Subcutaneous adipose tissue (tissue), 4 donors: Measurements from ENCODE around the gene ZNF692. TPM values are rescaled to one million over a fixed set of nuclear protein-coding genes. Genes with fewer than 3 reads are reported as not detected.

ENCODE experiments used
- total RNA-seq, 4 donors: library from RNA; depleted of rRNA; stranded (reverse); fragments of >200 nt; gene quantifications; one replicate each; pipeline ENCODE4 v1.1.0, GENCODE V29; 2016
- TF ChIP-seq, protein P1 (sequence below): fragments of 450-650 bp; IDR thresholded peaks from one replicate; pipeline ENCODE4 v1.5.1; 2016; ENCODE audit warnings: low read depth, mild to moderate bottlenecking, control low read depth, antibody characterized with exemption, moderate library complexity

The ZNF692 gene
- total RNA-seq, 4 donors from 2014 or later = 14.8 to 21.5 (median 18.3) TPM

DNA sequence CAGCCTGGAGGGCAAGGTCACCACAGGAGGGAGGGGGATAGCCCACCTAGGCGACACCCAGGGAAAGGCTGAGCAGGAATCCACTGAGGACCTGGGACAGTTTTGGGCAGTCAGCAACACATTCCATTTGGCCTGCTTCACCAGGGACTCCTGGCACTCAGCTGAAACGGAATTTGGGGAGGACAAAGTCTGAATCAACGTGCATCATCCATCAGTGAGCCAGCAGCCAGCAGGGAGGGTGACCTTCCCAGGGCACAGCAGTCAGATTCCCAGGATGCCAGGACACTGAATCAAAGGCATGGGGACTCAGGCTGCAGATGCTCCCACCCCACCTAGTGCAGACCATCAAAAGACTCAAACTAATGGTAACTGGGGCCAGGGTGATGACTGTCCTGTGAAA is 37.8 kb downstream of the ZNF692 start:
- TF ChIP-seq, protein P1, sequence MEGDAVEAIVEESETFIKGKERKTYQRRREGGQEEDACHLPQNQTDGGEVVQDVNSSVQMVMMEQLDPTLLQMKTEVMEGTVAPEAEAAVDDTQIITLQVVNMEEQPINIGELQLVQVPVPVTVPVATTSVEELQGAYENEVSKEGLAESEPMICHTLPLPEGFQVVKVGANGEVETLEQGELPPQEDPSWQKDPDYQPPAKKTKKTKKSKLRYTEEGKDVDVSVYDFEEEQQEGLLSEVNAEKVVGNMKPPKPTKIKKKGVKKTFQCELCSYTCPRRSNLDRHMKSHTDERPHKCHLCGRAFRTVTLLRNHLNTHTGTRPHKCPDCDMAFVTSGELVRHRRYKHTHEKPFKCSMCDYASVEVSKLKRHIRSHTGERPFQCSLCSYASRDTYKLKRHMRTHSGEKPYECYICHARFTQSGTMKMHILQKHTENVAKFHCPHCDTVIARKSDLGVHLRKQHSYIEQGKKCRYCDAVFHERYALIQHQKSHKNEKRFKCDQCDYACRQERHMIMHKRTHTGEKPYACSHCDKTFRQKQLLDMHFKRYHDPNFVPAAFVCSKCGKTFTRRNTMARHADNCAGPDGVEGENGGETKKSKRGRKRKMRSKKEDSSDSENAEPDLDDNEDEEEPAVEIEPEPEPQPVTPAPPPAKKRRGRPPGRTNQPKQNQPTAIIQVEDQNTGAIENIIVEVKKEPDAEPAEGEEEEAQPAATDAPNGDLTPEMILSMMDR = no peak

DNA sequence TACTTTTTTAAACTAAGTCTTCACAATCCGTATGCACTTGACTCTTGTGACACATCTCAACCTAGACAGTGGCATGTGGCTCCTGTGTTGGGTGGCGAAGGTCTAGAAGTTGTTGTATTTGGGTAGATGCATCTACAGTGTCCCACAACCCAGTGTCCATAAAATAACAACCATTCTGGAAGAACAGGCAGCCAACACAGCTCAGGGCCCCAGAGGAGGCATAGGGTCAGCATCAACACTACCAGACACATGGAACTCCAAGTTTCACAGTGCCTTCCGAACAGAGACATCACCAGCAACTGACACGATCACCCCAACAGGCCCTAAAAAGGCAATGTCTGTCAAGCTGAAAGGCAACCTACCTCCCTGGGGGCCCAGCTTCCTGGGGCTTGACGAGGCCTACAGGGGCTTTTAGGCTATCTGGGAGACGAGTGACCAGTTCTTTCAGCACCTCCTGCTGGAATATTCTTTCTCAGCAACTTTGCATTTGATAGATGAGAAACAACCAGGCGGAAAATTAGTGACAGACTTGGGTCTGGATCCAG is 38.8 kb downstream of the ZNF692 start:
- TF ChIP-seq, protein P1 = no peak

DNA sequence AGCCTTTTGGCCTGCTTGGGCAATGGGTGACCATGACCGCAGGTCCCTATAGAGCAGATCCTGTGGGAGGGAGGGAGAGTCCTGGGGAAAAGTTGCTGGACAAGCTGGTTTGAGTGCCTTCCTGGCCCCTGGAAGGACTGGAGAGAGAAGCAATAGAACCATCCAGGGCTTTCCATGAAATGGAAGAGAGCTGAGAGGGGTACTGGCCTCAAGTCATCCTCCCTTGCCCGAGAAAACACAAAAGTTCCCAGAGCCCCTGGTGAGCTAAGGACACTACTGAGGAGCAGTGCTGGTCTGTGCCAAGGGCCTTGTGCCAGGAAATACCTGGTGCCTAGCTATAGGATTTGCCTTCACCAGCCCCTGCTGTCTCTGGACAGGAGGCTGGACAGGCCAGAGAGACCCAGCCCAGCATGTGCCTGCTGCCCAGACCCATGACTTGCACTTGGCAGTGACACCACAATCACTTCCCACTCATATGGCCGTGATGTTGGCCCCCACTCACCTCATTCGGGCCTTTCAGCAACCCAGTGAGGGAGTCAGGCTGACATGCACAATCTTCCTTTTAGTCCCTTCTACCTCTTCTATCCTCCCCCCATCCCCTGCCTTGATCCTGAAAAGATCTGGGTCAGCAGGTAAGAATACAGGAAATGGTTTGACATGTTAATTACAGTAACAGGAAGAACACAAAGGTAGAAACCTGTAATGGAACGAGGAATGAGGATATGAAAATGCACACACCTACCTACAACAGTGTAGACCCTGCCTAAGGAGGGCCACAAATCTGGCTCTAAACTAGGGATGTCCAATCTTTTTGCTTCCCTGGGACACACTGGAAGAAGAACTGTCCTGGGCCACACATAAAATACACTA is 40.1 kb downstream of the ZNF692 start:
- TF ChIP-seq, protein P1 = no peak

DNA sequence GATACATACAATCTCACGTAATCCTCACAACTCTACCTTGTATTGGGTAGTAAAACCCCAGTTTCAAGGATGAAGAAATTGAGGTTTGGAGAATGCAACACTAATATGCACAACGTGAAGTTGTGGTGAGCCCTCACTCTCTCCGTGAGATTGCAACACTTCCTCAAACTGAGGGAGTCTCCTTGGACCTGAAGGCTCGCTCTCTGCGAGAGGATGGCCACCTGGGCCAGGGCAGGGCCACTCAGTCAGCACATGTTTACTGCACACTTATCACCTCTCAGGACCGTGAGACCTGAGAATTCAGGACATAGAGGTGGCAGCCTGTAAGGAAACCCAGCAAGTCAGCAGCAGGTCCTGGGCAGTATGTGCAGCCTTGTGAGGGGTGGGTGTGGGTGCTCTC is 41.8 kb downstream of the ZNF692 start:
- TF ChIP-seq, protein P1 = no peak

DNA sequence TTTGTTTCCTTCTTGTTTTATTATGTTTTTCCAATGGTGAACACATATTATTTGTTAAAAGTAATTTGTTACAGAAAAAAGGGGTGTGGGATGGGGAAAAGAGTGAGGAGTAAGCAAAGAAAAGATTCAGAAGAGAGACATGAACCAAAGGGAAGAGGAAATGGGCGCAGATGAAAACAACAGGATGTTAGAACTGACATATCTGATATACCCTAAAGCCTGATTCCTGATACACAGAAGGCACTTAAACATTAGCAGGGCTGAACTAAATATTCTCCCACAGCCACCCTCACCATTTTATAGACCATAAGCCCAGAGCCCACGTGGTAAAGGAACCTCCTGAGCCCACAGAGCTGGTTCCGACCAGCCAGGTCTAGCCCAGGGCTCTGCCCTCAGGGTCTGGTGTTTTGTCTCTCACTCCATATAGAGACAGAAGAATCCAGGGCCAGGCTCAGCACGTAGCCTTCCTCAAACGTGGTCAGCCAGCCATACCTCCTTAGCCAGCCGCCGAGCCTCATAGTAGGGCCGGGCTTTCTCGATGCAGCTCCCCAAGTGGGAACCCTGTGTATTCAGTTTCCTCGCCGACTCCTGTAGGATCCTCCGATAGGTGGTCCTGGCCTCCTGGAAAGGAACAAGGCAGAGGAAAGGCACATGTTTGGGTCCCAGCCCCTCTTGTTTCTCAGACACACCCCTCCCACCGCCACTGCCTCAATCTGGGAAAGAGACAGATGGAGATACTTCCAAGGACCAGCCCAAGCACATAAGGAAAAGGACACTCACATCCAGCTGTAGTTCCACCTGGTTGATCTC is 42.6 kb downstream of the ZNF692 start:
- TF ChIP-seq, protein P1 = no peak

DNA sequence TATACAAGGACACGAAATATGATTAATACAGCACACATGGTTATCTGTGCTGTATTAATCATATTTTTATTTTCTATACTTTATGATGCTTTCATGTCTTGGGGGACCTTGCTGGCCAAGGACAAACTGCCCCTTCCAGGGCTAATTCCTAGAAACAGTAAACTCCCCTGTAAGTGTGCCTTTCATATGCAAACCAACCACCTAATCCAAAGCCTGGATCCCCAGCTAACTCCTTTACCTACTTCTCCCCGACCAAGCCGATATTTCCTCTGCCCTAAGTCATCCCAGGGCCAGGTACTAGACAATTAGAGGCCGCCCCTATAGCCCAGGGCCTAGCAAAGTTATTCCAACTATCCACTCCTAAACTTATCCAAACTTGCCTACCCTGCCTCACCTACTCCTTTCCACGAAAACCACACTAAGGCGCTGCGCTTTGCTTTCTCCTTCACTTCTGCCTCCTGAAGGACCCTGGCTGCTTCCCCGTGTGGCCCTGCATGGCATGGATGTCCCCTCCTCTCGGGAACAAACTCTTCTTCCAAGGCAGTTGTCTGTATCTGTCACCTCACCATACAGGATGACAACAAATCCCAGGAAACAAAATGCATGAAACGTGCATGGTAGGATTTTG is 43.4 kb downstream of the ZNF692 start:
- TF ChIP-seq, protein P1 = no peak
